ENCODE results near the gene RAP1GAP.

Gene RAP1GAP

DNA sequence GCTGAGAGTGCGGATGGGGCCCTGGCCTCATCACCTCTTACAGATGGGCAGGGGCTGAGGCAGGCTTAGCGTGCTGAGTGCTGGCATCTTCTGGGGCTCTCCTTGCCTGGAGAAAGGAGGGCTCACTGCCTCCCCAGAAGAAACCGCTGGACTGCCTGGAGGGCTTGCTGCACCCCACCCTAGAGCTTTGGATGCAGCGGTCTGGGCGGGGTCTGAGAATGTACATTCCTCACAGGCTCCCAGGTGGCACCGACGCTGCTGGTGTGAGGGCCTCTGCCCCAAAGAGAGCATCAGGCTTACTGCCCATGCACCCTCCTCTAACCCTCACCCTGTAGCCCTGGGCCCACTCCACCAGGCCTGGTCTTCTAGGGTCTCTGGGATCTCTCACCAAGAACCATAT, 51.1 kb downstream of the RAP1GAP start:
- no peak for DNase-seq (ENCODE audit: extremely low spot score, insufficient read length, low read depth)
- FAIRE-seq: no peak

DNA sequence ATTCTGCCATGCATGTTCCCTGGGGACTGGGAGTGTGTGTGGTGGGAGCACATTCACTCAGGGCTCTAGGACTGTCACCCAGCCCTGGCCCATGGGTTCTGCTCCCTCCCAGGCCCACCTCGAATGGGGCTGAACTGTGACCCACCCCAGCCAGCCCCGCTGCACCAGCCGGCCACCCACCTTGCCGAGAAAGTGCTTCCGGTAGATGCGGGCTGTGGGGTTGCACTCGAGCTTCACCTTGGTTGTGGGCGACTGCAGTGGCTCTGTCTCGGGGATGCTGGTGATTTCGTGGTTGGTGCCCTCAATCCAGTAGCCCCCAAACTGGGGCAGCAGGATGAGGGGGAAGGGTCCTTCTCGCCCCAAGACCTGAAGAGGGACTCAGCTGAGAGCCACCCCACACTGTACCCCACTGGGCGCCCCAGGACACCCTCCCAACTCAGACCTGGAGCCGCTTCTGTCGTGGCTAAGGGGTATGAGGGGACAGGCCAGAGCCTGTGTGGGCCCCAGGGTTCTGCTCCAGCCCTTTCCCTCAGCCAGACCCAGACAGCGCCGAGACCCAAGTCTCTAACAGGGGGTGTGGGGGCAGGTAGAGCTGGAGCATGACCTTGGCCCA, 51.9 kb downstream of the RAP1GAP start:
- FAIRE-seq (no peak), DNase-seq (ENCODE audit: extremely low spot score, insufficient read length, low read depth) (no peak)

GRCh38 chr1:21616372-21616771, 52.8 kb downstream of the RAP1GAP start:
- FAIRE-seq: no peak
- DNase-seq (ENCODE audit: extremely low spot score, insufficient read length, low read depth): no peak

DNA sequence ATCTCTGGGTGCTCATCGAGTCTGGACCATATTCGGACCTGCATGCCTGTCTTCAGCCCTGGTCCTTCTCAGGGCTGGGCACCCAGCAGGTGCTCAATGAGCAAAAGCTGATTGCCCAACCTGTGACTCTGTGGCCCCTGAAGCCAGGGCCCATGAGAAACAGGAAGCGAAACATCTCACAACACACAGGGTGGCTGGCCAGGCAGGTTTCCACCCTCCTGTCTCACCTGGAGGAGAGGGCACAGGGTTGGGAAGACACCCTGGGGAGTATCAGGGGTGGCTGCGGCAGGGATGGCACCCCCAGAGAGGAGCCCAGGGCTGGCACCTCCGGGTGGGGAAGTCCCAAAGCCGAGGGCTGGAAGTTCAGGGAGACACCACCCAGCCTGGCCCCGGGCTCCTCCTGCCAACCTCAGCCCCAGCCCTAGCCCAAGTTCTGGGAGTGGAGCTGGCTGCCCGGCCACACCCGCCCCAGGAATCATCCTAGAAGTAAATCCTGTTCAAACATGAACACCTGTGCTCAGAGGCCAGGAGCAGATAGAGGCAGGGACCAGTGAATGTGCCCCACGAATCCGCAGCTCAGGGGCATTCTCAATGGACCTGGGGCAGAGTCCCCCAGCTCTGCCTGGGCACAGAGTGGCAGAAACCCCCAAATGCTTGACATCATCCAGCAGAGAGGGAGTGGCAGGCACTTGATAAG, 54.6 kb downstream of the RAP1GAP start:
- no peak for DNase-seq (ENCODE audit: extremely low spot score, insufficient read length, low read depth)
- no peak for FAIRE-seq

DNA sequence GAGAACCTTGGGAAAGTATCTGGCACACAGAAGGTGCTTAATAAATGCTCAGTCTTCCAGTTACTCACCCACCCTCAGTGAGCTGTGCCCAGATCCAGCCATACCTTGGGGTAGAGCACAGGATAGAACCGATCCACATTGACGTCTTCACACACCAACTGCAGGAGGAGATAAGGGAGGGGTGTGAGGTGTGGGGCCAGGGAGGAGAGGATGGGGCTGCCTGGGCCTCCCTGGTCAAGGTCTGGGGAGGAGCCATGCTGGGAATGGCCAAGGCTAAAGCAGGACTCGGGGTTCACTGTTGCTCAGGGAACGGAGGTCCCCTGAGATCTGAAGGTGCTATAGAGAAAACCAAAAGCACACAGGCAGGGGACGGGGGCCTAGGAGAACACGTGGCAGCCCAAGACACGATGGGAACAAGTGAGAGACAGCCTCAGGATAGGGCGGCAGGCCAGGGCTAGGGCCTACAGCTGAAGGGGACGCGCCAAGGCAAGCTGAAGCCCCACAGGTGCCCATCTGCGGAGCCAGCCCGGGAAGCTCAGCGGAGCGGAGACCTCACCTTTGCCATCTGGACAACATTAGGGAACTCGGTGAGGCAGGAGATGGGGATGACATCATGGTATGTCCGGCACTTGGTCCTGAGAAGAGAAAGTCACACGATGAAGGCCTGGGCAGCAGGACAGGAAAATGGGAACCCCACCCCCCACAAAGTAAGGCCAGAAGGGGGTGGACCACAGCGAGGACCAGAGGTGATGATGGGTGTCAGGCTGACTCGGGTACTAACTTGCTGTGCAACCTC, 55.9 kb downstream of the RAP1GAP start:
- FAIRE-seq: no peak
- no peak for DNase-seq (ENCODE audit: extremely low spot score, insufficient read length, low read depth)

GRCh38 chr1:21612057-21612456, 57.1 kb downstream of the RAP1GAP start:
- no peak for DNase-seq (ENCODE audit: extremely low spot score, insufficient read length, low read depth)
- FAIRE-seq: no peak

GRCh38 chr1:21610989-21611785, 58.0 kb downstream of the RAP1GAP start:
- FAIRE-seq (no peak), DNase-seq (ENCODE audit: extremely low spot score, insufficient read length, low read depth) (no peak)

GRCh38 chr1:21610027-21610426, 59.1 kb downstream of the RAP1GAP start:
- DNase-seq (ENCODE audit: extremely low spot score, insufficient read length, low read depth) (no peak), FAIRE-seq (no peak)

DNA sequence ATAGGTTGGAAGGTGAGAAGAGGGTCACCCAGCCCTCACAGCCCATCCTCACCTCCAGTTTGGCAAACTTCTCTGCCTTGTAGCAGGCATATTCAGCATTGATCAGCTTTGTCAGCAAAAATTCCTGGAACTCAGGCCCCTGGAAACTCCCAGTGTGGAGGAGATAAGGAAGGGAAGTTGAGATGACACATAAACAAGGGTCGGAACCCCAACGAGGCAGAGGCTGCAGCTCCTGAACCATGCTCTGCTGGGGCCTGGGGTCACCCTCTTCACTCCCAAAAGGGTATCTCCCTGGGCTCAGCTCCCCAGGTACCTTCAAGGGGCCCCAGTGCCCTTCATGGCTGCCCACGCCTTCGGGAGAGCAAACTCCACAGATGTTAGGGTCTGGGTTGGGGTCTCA, 60.4 kb downstream of the RAP1GAP start:
- FAIRE-seq (no peak), DNase-seq (ENCODE audit: extremely low spot score, insufficient read length, low read depth) (no peak)

GRCh38 chr1:21607549-21608529, 61.3 kb downstream of the RAP1GAP start:
- DNase-seq (ENCODE audit: extremely low spot score, insufficient read length, low read depth) (peak; percentile 45), FAIRE-seq (no peak)

DNA sequence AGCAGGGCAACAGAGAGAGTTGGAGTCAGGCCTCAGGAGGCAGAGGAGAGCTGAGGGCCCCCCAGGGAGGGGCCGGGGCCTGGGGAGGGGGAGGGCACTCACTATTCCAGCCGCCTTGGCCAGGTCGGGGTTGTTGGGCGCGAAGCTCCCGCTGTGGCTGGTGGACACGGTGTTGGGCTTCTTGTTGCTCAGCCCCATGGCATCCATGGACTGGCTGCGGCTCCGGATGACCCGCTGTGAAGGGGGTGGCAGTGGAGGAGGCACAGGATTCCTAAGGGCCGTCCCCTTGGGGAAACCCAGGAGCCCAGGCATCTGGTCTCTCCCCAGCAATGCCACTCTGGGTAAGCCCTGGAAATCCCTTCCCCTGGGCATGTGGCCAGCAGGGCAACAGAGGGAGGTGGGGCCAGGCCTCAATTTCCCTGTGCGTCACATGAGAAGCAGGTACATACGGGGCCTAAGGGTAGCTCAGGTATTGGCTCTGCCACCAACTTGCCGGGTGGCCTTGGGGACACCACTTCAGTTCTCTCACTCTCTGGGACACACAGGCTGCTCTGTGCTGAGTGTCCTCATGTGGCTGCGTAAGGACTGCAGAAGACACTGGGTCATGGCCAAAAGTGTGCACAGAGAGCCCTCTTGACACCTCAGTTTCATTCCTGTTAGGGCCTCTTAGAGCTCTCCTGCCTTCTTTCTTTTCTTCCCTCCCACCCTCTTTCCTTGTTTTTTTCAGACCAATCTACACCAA, 63.0 kb downstream of the RAP1GAP start:
- DNase-seq (ENCODE audit: extremely low spot score, insufficient read length, low read depth): no peak
- FAIRE-seq: no peak

DNA sequence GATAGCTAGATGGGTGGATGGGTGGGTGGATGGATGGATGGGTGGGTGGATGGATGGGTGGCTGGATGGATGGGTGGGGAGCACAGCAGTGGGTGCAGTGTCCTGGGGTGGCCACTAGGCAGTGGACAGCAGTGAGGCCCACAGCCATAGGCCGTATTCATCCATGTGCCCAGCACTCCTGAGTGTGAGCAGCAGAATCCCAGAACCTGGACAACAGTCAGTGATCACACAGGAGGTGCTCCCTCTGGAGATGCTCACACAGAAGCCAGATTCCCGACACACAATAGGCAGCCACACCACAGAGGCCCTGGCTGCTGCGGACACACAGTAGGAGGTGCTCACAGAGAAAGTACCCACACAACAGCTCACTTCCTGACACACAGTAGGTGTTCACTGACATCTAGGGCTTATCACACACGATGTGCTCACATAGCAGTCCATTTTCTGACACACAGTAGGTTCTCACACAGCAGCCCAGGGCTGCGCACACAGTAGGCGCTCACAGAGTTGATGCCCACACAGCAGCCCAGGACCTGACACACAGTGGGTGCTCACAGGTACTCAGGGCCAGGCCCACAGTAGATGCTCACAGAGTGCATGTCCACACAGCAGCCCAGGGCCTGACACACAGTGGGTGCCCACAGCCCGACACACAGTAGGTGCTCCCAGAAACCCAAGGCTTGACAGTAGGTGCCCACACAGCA, 64.0 kb downstream of the RAP1GAP start:
- DNase-seq (ENCODE audit: extremely low spot score, insufficient read length, low read depth): no peak
- FAIRE-seq: no peak

DNA sequence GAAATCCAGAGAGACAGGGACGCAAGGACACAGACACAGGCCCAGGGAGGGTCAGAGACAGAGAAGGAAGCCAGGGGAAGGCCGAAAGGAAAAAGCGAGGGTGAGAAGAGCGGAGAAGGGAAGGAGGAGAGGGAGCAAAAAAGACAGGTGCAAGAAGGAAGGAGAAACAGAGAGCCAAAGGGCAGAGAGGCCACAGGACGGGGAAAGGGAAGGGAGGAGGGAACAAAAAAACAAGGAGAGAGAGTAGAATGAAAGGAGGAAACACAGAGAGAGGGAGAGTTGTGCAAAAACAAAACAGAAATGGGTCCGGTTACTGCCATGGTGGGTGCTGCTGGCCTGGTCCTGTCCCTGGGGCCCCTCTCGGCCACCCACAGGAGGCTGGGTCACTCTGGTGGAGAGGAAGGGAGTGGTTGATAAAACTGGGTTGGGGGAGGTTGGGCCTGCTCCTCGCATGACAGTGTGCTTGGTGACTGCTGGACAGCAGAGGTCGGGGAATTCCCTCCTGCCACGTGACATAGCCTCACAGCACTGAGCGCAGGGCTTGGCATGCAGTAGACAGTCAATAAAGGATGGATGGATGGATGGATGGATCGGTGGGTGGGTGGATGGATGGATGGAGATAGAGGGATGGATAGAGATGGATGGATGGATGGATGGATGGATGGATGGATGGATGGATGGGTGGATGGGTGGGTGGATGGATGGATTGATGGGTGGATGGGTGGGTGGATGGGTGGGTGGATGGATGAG, 64.8 kb downstream of the RAP1GAP start:
- DNase-seq (ENCODE audit: extremely low spot score, insufficient read length, low read depth) (no peak), FAIRE-seq (no peak)

DNA sequence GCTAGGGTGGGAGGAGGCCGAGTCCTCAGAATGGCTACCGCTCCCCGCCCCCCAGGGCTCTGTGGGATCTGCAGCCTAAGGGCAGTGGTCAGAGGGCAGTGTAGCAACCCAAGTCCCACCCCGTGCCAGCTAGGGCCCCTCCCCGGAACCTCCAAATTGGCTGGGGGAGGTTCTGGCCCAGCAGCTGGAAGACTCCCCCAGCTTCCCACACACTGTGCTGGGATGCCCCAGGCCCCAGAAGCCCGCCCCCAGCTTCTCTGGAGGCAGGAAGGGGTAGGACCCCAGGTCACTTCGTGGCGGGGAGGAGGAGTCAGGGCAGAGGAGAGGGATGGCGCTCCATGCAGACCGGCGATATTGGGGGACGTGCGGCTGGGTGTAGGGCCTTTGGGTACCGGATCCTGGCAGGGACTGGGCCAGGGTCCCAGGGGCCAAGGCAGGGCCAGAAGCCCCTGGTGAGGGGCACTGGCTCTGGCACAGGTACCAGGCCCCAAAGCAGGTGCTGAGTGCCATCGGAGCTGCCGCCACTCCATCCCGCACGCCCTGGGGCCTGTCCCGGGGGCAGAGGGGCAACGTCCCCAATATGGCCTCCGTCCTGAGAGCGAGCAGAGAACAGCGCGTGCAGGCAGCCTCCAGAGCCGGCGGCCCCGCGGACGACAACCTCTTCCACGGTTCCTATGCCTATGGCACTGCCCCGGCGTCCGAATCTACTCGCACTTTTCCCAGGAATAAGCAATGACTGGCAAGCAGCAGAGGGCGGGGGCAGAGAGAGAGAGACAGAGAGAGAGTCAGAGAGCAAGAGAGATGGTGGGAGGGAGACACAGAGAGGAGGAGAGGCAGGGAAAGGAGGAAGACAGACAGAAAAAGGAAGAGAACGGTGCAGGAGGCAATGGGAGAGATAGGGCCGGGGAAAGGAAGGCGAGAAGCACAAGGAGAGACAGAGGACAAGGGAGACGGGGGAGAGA, 65.7 kb downstream of the RAP1GAP start:
- DNase-seq (ENCODE audit: extremely low spot score, insufficient read length, low read depth) (no peak), FAIRE-seq (no peak)

GRCh38 chr1:21601278-21602048, 67.7 kb downstream of the RAP1GAP start:
- FAIRE-seq: no peak
- no peak for DNase-seq (ENCODE audit: extremely low spot score, insufficient read length, low read depth)

DNA sequence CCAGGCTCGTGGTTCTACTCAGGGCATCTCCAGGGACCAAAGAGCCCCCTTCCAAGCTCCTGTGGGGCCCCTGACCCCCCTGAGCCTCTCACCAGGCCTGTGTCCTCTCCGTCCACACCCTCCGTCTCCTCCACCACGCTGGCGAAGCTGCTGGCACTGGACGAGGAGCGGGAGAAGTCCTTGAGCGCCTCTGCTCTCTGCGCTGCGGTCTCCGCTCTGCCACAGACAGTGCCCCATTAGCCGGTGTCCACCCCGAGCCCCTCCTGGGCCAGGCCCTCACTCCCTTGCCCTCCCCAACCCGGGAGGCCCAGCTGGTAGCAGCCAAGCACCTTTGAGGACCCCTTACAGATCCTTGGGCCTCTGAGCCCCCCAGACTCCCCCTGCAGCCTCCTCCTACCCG, 69.8 kb downstream of the RAP1GAP start:
- no peak for DNase-seq (ENCODE audit: extremely low spot score, insufficient read length, low read depth)
- no peak for FAIRE-seq

Data from GM18507 (cell line).